Esophagus muscularis mucosa (tissue), 4 donors: ENCODE data around the gene PRPH.
"Not testable (repeated sequence)": the region's sequence is repeated elsewhere in the genome, so short reads cannot be mapped to it uniquely, and the experiment has no call there.

Experiments
- CTCF ChIP-seq, 3 experiments: fragments of 200-600 bp in 2 of 3; fragments of 450-650 bp in 1 of 3; sonication (generic) in 2 of 3; IDR thresholded peaks; one replicate each; pipeline ENCODE4 v1.5.1; 2017 to 2019; ENCODE audit warnings: antibody characterized with exemption in 3 of 3, mild to moderate bottlenecking in 2 of 3, moderate library complexity in 1 of 3
- EP300 ChIP-seq: sonication (generic); formaldehyde crosslinking; IDR thresholded peaks from one replicate; pipeline ENCODE4 v1.6.1; 2017; ENCODE audit warnings: antibody characterized with exemption
- POLR2A ChIP-seq: fragments of 450-650 bp; IDR thresholded peaks from one replicate; pipeline ENCODE4 v1.6.1; 2017; ENCODE audit warnings: antibody characterized with exemption, moderate library complexity, mild to moderate bottlenecking, low read depth

- not testable (repeated sequence) for TF ChIP-seq CTCF (IDR thresholded peaks at IDR 0.05); POLR2A; EP300
Measured at GRCh38 chr12:49320411-49321103, 25.6 kb downstream of the PRPH start.
